MCF 10A (cell line): ENCODE data around the gene SLC6A6. TPM values are rescaled to one million over a fixed set of nuclear protein-coding genes. Genes with fewer than 3 reads are reported as not detected.

Experiments used
- BruUV-seq: library from RNA; stranded (reverse); fragments of 400-500 nt; replicated peaks from 2 replicates; lab custom pipeline; 2021; lab: Mats Ljungman, UMichigan
- CTCF ChIA-PET: fragments of 300-600 bp; sonication (Branson Sonifier 250); formaldehyde crosslinking; extraction: SDS; loops from one replicate; lab custom pipeline; 2021; ENCODE audit warnings: antibody characterized with exemption, inconsistent platforms; lab: Yijun Ruan, JAX
- POLR2A ChIA-PET: fragments of 300-600, 350-650 bp; sonication (Branson Sonifier 250); formaldehyde crosslinking; extraction: SDS; loops from one replicate; lab custom pipeline; 2020; ENCODE audit warnings: antibody characterized with exemption, inconsistent platforms; lab: Yijun Ruan, JAX
- DNase-seq: peaks from one replicate; pipeline ENCODE4 v3.0.0-alpha.2; 2018; ENCODE audit not compliant: unreplicated experiment
- H3K27ac Mint-ChIP-seq: one replicate; pipeline ENCODE4 v1.8.0; 2022; ENCODE audit warnings: mild to moderate bottlenecking, low read depth, mixed read lengths; ENCODE audit not compliant: unreplicated experiment
- H3K27me3 Mint-ChIP-seq: one replicate; pipeline ENCODE4 v1.8.0; 2022; ENCODE audit warnings: mixed read lengths; ENCODE audit not compliant: insufficient read depth, unreplicated experiment
- H3K36me3 Mint-ChIP-seq: one replicate; pipeline ENCODE4 v1.8.0; 2022; ENCODE audit warnings: mild to moderate bottlenecking, moderate library complexity, mixed read lengths; ENCODE audit not compliant: insufficient read depth, unreplicated experiment
- H3K4me1 Mint-ChIP-seq: one replicate; pipeline ENCODE4 v1.8.0; 2022; ENCODE audit warnings: mixed read lengths; ENCODE audit not compliant: insufficient read depth, unreplicated experiment
- H3K4me3 Mint-ChIP-seq: one replicate; pipeline ENCODE4 v1.8.0; 2022; ENCODE audit warnings: mild to moderate bottlenecking, moderate library complexity, mixed read lengths; ENCODE audit not compliant: unreplicated experiment
- H3K9me3 Mint-ChIP-seq: one replicate; pipeline ENCODE4 v1.8.0; 2022; ENCODE audit warnings: mixed read lengths; ENCODE audit not compliant: unreplicated experiment
- CTCF ChIP-seq: fragments of 200-600 bp; IDR thresholded peaks from one replicate; pipeline ENCODE4 v1.8.0; 2022; ENCODE audit warnings: antibody characterized with exemption, mild to moderate bottlenecking; ENCODE audit not compliant: unreplicated experiment
- intact Hi-C: fragments of 100-400 bp; cut with micrococcal nuclease; formaldehyde crosslinking; loops from 2 replicates; pipeline ENCODE4 v1.14.1; 2022
- total RNA-seq: library from RNA; stranded (reverse); gene quantifications from 2 replicates; pipeline ENCODE4 v1.2.3, GENCODE V29; 2022

The SLC6A6 gene
- total RNA-seq, 1 experiment from 2014 or later, result 7.6 TPM

GRCh38 chr3:14397940-14398796, 4.2 kb upstream of the SLC6A6 start:
- no peaks in the 10 kb centered on the region for H3K36me3 Mint-ChIP-seq
- TF ChIP-seq CTCF, result no peak
- ChIA-PET CTCF (interaction anchor here (0.7 to 1.7 kb wide), 7 partner anchors 15 to 194 kb away, joined by 3 to 9 read pairs (median 3); no protein-coding TSS in a partner anchor), POLR2A (no interaction called here)
- intact Hi-C loops, result loop anchor here (2.0 kb wide), 1 partner anchor 55 kb away; no protein-coding TSS in a partner anchor
- H3K9me3 Mint-ChIP-seq, result no peaks in the 10 kb centered on the region
- H3K27ac Mint-ChIP-seq, result no peak overlapping the region
- no peaks in the 10 kb centered on the region for H3K27me3 Mint-ChIP-seq
- no peak overlapping the region for H3K4me3 Mint-ChIP-seq
- peaks cover 3% of the 10 kb centered on the region for H3K4me1 Mint-ChIP-seq
- no peak for DNase-seq
- BruUV-seq, result no TSS peak

- Mint-ChIP-seq H3K4me1 (peaks cover 6% of the 10 kb centered on the region), H3K9me3 (no peaks in the 10 kb centered on the region), H3K36me3 (no peaks in the 10 kb centered on the region), H3K27me3 (no peaks in the 10 kb centered on the region), H3K27ac (no peak overlapping the region), H3K4me3 (no peak overlapping the region)
- ChIA-PET CTCF (interaction anchor here (0.7 to 1.7 kb wide), 7 partner anchors 15 to 195 kb away, joined by 3 to 9 read pairs (median 3); no protein-coding TSS in a partner anchor), POLR2A (no interaction called here)
- no TSS peak for BruUV-seq
- no peak for DNase-seq
- TF ChIP-seq CTCF, result no peak
- intact Hi-C loops, result loop anchor here (2.0 kb wide), 1 partner anchor 56 kb away; no protein-coding TSS in a partner anchor
Measured at GRCh38 chr3:14398797-14399106, 3.7 kb upstream of the SLC6A6 start.

GRCh38 chr3:14401692-14402303, 608 bp upstream of the SLC6A6 start:
- ChIA-PET CTCF (interaction anchor here (0.6 to 1.5 kb wide), 12 partner anchors 9 to 1477 kb away, joined by 3 to 6 read pairs (median 3); no protein-coding TSS in a partner anchor), POLR2A (interaction anchor here (0.9 to 1.7 kb wide), 4 partner anchors 11 to 223 kb away, joined by 3 to 6 read pairs (median 6); partner anchors contain the start of genes LSM3 and XPC)
- no TSS peak for BruUV-seq
- no peaks in the 10 kb centered on the region for H3K27me3 Mint-ChIP-seq
- H3K4me1 Mint-ChIP-seq, result peaks cover 6% of the 10 kb centered on the region
- H3K36me3 Mint-ChIP-seq, result peaks cover 7% of the 10 kb centered on the region
- no peak for DNase-seq
- H3K27ac Mint-ChIP-seq, result no peak overlapping the region
- peak overlapping the region; percentile 99 for H3K4me3 Mint-ChIP-seq
- intact Hi-C loops, result loop anchor here (1.0 to 2.0 kb wide), 5 partner anchors 51 to 505 kb away; no protein-coding TSS in a partner anchor
- TF ChIP-seq CTCF, result no peak
- H3K9me3 Mint-ChIP-seq, result no peaks in the 10 kb centered on the region
